Epithelial cell of proximal tubule (primary cell): ENCODE results near the gene CDKL5. TPM values are rescaled to one million over a fixed set of nuclear protein-coding genes. Genes with fewer than 3 reads are reported as not detected.

Source experiments
- DNase-seq: peaks from one replicate; pipeline ENCODE4 v3.0.0-alpha.2; 2011; ENCODE audit warnings: low read depth
- H3K4me3 ChIP-seq: 2 replicates; pipeline ENCODE4 v1.5.1; 2011; ENCODE audit warnings: low read depth, mild to moderate bottlenecking, low read length
- total RNA-seq: library from RNA; depleted of rRNA; stranded (reverse); fragments of >200 nt; gene quantifications from 2 replicates; pipeline ENCODE4 v1.2.3, GENCODE V29; 2015
- TF ChIP-seq, protein P1 (sequence below): conservative IDR thresholded peaks from 2 replicates; pipeline ENCODE4 v1.5.1; 2012; ENCODE audit warnings: low read depth, mild to moderate bottlenecking, low read length

CDKL5 gene
- total RNA-seq, 1 donor from 2014 or later: 5.0 TPM

GRCh38 chrX:18692541-18692940, 267.1 kb downstream of the CDKL5 start:
- no peak for DNase-seq
- H3K4me3 ChIP-seq: no peak overlapping the region
- TF ChIP-seq, protein P1, sequence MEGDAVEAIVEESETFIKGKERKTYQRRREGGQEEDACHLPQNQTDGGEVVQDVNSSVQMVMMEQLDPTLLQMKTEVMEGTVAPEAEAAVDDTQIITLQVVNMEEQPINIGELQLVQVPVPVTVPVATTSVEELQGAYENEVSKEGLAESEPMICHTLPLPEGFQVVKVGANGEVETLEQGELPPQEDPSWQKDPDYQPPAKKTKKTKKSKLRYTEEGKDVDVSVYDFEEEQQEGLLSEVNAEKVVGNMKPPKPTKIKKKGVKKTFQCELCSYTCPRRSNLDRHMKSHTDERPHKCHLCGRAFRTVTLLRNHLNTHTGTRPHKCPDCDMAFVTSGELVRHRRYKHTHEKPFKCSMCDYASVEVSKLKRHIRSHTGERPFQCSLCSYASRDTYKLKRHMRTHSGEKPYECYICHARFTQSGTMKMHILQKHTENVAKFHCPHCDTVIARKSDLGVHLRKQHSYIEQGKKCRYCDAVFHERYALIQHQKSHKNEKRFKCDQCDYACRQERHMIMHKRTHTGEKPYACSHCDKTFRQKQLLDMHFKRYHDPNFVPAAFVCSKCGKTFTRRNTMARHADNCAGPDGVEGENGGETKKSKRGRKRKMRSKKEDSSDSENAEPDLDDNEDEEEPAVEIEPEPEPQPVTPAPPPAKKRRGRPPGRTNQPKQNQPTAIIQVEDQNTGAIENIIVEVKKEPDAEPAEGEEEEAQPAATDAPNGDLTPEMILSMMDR: no peak

- TF ChIP-seq, protein P1: no peak
- H3K4me3 ChIP-seq: no peak overlapping the region
- DNase-seq: no peak
These were observed 271.2 kb downstream of the CDKL5 start for GRCh38 chrX:18696653-18697052.

DNA sequence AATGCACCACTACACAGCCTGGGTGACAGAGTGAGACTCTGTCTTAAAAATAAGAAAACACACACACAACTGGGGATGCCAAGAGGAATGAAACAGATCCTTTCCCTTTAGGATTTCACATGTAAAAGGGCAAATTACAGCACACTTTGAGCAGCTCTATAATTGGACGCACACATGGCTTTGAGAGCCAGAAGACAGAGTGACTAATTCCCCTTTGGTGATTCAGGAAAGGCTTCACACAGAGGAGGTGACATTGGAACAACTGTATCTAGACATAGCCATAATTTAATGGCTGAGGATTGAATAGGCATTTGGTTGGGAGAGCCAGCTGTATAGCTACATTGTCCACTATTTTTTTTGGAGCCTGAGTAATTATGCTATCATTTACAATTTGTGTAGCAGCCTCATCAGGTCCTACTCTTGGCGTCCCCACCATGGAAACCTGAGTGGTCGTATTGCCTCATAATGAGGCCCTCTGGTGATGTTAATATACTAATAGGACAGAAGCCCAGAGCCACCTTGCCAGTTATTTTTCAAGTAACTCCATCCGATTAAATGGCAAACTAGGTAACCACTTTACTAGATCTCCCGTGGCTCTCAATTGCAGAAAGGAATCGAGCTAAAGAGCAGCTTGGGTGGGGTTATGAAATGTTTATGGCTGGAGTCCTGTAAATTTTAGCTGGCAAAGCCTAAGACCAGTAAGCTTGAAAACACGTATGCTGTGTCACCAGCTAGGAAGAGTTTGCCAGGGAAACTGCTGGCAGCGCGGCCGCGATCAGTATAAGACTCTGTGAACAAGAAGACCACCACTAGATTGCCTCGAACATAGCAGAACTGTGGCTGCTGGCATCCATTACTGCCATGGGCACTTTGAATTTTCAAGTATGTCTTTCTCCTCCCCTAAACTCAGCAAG, 273.6 kb downstream of the CDKL5 start:
- H3K4me3 ChIP-seq: no peak overlapping the region
- no peak for DNase-seq
- TF ChIP-seq, protein P1: no peak

DNA sequence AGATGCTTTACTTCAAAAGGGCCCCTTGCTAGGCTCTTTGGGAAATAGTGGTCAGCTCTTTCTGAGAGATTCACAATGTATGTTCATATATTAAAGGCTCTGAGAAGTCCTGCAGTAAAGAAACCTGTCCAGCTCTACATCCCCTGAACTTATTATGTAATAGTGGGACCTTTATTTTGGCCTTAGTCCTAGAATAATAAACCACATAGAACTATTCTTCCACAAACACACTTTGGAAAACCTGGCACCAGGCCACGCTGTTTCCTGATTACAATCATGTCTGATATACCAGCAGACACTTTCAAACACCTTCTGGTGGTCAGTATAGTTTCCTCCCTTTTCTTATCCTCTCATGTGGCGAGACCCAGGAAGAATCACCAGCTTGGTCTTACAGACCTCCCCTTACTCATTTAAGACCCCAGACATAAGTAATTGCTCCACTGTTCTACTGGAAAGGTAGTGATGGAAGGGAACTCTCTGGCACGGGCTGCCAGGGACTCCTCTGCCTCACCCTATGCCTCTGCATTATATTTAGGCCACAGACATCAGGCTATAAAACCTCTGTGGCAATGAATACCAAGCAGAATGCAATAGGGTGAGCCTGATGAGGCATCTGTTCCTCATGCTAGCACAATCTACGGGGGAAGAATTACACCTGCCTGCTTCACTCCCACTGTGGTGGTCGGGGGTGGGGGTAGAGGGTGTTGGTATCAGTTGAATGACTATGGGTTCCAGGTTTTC, 276.4 kb downstream of the CDKL5 start:
- TF ChIP-seq, protein P1: no peak
- DNase-seq: no peak
- H3K4me3 ChIP-seq: no peak overlapping the region

GRCh38 chrX:18702362-18703195, 277.2 kb downstream of the CDKL5 start:
- TF ChIP-seq, protein P1: no peak
- no peak overlapping the region for H3K4me3 ChIP-seq
- no peak for DNase-seq

Other genes starting within 250 kb of the CDKL5 start
- gene BEND2, start 204.7 kb upstream of the CDKL5 start, total RNA-seq: not detected in 2 replicates
- 1.3 and 2.0 TPM in 2 replicates for gene SCML2, start 70.9 kb upstream of the CDKL5 start, total RNA-seq
- not detected in 2 replicates for gene RS1, start 246.5 kb downstream of the CDKL5 start, total RNA-seq